Measurements from ENCODE around the gene WFDC1.

The WFDC1 gene

GRCh38 chr16:84357191-84357651, 62.5 kb downstream of the WFDC1 start:
- DNase-seq: no peak

- no peak for DNase-seq
These were observed 64.1 kb downstream of the WFDC1 start for GRCh38 chr16:84358601-84359295.

GRCh38 chr16:84359326-84359725, 64.6 kb downstream of the WFDC1 start:
- DNase-seq: no peak

- DNase-seq: no peak
These were observed 65.5 kb downstream of the WFDC1 start for GRCh38 chr16:84360170-84360569.

GRCh38 chr16:84360748-84361147, 66.1 kb downstream of the WFDC1 start:
- DNase-seq: no peak

GRCh38 chr16:84361546-84361945, 66.9 kb downstream of the WFDC1 start:
- no peak for DNase-seq

- DNase-seq: no peak
These were observed 67.8 kb downstream of the WFDC1 start for GRCh38 chr16:84362471-84362941.

GRCh38 chr16:84366208-84366607, 71.5 kb downstream of the WFDC1 start:
- DNase-seq: no peak

- no peak for DNase-seq
These were observed 72.6 kb downstream of the WFDC1 start for GRCh38 chr16:84367297-84367680.

GRCh38 chr16:84367750-84368307, 73.2 kb downstream of the WFDC1 start:
- no peak for DNase-seq

- no peak for DNase-seq
These were observed 73.8 kb downstream of the WFDC1 start, which contains the start of gene ATP2C2 for GRCh38 chr16:84368308-84368996. TSS of gene ATP2C2 (plus strand) at chr16:84368538. CDS start at chr16:84368616, 78 bp downstream.

- DNase-seq: no peak
These were observed 74.4 kb downstream of the WFDC1 start for GRCh38 chr16:84369105-84369504.

- DNase-seq: no peak
These were observed 75.4 kb downstream of the WFDC1 start for GRCh38 chr16:84369938-84370627.

GRCh38 chr16:84370723-84371552, 76.3 kb downstream of the WFDC1 start:
- DNase-seq: no peak

- no peak for DNase-seq
These were observed 76.8 kb downstream of the WFDC1 start for GRCh38 chr16:84371553-84371865.

- no peak for DNase-seq
These were observed 79.3 kb downstream of the WFDC1 start for GRCh38 chr16:84373907-84374489.

GRCh38 chr16:84378099-84378498, 83.4 kb downstream of the WFDC1 start:
- DNase-seq: no peak

GRCh38 chr16:84378567-84378966, 83.9 kb downstream of the WFDC1 start:
- no peak for DNase-seq

- DNase-seq: no peak
These were observed 84.5 kb downstream of the WFDC1 start for GRCh38 chr16:84379008-84379708.

All from NCI-H2171 (cell line).